Upper lobe of right lung (tissue), 1 donor: ENCODE measurements around the gene DHX35. TPM values are rescaled to one million over a fixed set of nuclear protein-coding genes. Genes with fewer than 3 reads are reported as not detected.

ENCODE experiments used
- ATAC-seq: fragments of 200-7000 bp; cut with Tn5 transposase; one replicate; pipeline ENCODE4 v1.9.1; 2020; ENCODE audit warnings: mild to moderate bottlenecking, moderate library complexity
- DNase-seq: peaks from one replicate; pipeline ENCODE4 v3.0.0-alpha.2; 2020
- H3K27ac ChIP-seq: fragments of 200-600 bp; one replicate; pipeline ENCODE4 v1.8.0; 2022
- H3K27me3 ChIP-seq: fragments of 200-600 bp; one replicate; pipeline ENCODE4 v1.8.0; 2022; ENCODE audit warnings: mild to moderate bottlenecking
- H3K36me3 ChIP-seq: fragments of 200-600 bp; one replicate; pipeline ENCODE4 v1.8.0; 2022
- H3K4me1 ChIP-seq: fragments of 200-600 bp; one replicate; pipeline ENCODE4 v1.8.0; 2022
- H3K4me3 ChIP-seq: fragments of 200-600 bp; one replicate; pipeline ENCODE4 v1.8.0; 2022; ENCODE audit warnings: mild to moderate bottlenecking
- H3K9me3 ChIP-seq: fragments of 200-600 bp; one replicate; pipeline ENCODE4 v1.8.0; 2022
- intact Hi-C: fragments of 100-400 bp; cut with DNase I; formaldehyde crosslinking; loops from one replicate; pipeline ENCODE4 v1.11.0; 2022
- total RNA-seq: library from RNA; stranded (reverse); fragmentation: NEBNext Ultra II Directional; extraction: Animal tissue kit (Norgen Biotek cat#: 25700); gene quantifications from one replicate; pipeline ENCODE4 v1.2.1, GENCODE V29; 2021
- TF ChIP-seq, protein P1 (sequence below): fragments of 200-600 bp; IDR thresholded peaks from one replicate; pipeline ENCODE4 v1.8.0; 2022; ENCODE audit warnings: antibody characterized with exemption
- donor health status: DM: no; HTN: yes; CAD: no; lungs with severe emphysema.

The DHX35 gene
- total RNA-seq, 1 donor from 2014 or later: 11.1 TPM

GRCh38 chr20:39045676-39046075 is 83.5 kb downstream of the DHX35 start:
- ATAC-seq: no peak
- intact Hi-C loops: loop anchor here (5.0 kb wide), 1 partner anchor 118 kb away; the partner anchor contains the start of gene FAM83D
- DNase-seq: no peak

GRCh38 chr20:39047417-39047985 is 85.4 kb downstream of the DHX35 start:
- DNase-seq: no peak
- no peak overlapping the region for H3K4me3 ChIP-seq
- H3K4me1 ChIP-seq: peaks cover 7% of the 10 kb centered on the region
- intact Hi-C loops: loop anchor here (5.0 kb wide), 1 partner anchor 120 kb away; the partner anchor contains the start of gene FAM83D
- H3K27me3 ChIP-seq: peaks cover 1% of the 10 kb centered on the region
- TF ChIP-seq, protein P1, sequence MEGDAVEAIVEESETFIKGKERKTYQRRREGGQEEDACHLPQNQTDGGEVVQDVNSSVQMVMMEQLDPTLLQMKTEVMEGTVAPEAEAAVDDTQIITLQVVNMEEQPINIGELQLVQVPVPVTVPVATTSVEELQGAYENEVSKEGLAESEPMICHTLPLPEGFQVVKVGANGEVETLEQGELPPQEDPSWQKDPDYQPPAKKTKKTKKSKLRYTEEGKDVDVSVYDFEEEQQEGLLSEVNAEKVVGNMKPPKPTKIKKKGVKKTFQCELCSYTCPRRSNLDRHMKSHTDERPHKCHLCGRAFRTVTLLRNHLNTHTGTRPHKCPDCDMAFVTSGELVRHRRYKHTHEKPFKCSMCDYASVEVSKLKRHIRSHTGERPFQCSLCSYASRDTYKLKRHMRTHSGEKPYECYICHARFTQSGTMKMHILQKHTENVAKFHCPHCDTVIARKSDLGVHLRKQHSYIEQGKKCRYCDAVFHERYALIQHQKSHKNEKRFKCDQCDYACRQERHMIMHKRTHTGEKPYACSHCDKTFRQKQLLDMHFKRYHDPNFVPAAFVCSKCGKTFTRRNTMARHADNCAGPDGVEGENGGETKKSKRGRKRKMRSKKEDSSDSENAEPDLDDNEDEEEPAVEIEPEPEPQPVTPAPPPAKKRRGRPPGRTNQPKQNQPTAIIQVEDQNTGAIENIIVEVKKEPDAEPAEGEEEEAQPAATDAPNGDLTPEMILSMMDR: no peak
- no peaks in the 10 kb centered on the region for H3K36me3 ChIP-seq
- no peaks in the 10 kb centered on the region for H3K9me3 ChIP-seq
- ATAC-seq: no peak
- H3K27ac ChIP-seq: no peak overlapping the region

More at GRCh38 chr20:39045676-39046075, 83.5 kb downstream of the DHX35 start:
- H3K9me3 ChIP-seq: no peaks in the 10 kb centered on the region
- TF ChIP-seq, protein P1: no peak
- peaks cover 2% of the 10 kb centered on the region for H3K36me3 ChIP-seq
- H3K4me1 ChIP-seq: peaks cover 7% of the 10 kb centered on the region
- H3K27ac ChIP-seq: no peak overlapping the region
- no peak overlapping the region for H3K4me3 ChIP-seq
- no peaks in the 10 kb centered on the region for H3K27me3 ChIP-seq

DNA sequence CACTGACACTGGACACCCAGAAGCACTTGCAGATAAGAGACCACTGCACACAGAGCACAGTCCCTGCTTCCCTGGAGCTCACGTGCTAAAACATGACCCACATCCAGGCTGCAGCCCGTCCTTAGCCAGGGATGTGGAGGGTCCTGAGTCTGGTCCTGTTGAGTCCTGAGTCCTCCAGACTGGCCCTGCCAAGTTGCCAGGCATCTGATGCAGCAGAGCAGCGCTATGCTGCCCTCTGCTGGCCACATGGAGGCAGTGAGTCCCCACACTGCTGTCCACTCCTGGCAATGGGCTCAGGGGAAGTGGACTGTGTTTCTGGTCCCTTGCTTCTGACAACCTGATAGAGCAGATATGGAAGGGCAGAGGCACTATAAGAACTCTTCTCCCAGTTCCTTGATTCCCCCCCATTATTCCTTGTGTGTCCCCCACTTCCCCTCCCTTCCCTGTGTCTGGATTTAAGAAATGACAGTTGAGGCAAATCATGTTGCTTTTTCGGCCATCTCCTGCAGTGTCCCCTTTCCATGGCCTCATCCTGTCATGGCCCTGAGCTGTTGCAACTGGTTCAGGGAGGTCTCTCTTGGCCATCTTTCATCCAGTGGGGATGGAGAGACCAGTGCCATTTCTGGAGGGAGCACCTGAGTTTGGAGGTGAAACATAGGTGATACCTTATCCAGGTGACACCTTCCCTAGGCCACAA is 86.0 kb downstream of the DHX35 start:
- intact Hi-C loops: loop anchor here (5.0 kb wide), 1 partner anchor 121 kb away; the partner anchor contains the start of gene FAM83D
- TF ChIP-seq, protein P1: peak; percentile 99
- ATAC-seq (peak; percentile 90), DNase-seq (peak; percentile 86)
- Histone ChIP-seq H3K27ac (no peak overlapping the region), H3K9me3 (no peaks in the 10 kb centered on the region), H3K36me3 (no peaks in the 10 kb centered on the region), H3K4me3 (no peak overlapping the region), H3K27me3 (peaks cover 4% of the 10 kb centered on the region), H3K4me1 (peaks cover 7% of the 10 kb centered on the region)

GRCh38 chr20:39049148-39049547 is 87.0 kb downstream of the DHX35 start:
- DNase-seq (no peak), ATAC-seq (no peak)
- Histone ChIP-seq H3K4me1 (peaks cover 7% of the 10 kb centered on the region), H3K36me3 (no peaks in the 10 kb centered on the region), H3K4me3 (no peak overlapping the region), H3K27me3 (peaks cover 4% of the 10 kb centered on the region), H3K27ac (peak overlapping the region; percentile 72), H3K9me3 (no peaks in the 10 kb centered on the region)
- TF ChIP-seq, protein P1: no peak
- intact Hi-C loops: loop anchor here (5.0 kb wide), 1 partner anchor 122 kb away; the partner anchor contains the start of gene FAM83D

DNA sequence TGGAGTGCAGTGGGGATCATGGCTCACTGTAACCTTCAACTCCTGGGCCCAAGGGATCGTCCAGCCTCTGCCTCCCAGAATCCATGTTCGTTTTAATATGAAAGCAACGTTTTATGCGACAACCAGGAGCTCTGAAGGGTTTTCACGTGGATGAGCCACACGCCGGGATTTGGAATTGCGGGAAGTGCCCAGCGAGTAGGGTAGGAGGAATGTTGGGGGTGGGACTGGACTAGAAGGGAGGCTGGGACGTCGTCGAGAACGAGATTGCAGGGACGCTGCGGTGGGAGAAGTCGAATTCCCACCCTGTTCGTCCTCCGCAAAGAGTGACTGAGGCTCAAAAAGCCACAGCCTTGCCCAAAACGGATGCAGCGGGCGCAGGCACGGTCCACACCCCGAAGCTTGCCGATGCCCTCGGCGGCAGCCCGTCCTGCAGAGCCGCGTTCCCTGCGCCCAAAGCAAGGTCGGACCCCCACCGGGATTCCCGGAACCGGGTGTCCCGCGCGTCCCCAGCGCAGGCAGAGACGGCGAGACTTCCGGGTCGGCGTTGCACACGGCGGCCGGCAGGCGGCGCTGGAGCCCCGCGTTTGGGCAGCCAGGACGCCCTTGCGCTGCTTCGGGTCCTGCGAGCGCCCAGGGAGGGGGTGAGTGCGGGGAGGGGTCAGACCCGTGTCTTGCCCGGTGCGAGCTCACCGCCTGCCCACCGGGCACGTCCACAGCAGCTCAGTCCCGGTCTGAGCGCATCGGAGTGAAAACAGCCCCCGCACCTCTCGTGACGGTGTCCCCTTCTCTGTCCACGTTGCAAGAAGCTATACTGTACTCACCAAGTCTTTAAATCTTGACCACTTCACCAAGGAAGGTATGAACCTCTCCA is 87.8 kb downstream of the DHX35 start:
- TF ChIP-seq, protein P1: peak; percentile 98
- DNase-seq: peak; percentile 90
- H3K36me3 ChIP-seq: no peaks in the 10 kb centered on the region
- peak; percentile 94 for ATAC-seq
- H3K9me3 ChIP-seq: no peaks in the 10 kb centered on the region
- peak overlapping the region; percentile 72 for H3K27ac ChIP-seq
- intact Hi-C loops: loop anchor here (5.0 kb wide), 1 partner anchor 123 kb away; the partner anchor contains the start of gene FAM83D
- H3K4me1 ChIP-seq: peaks cover 7% of the 10 kb centered on the region
- H3K27me3 ChIP-seq: peaks cover 4% of the 10 kb centered on the region
- peak overlapping the region; percentile 74 for H3K4me3 ChIP-seq
